ENCODE measurements around the gene ADCY3. TPM values are rescaled to one million over a fixed set of nuclear protein-coding genes. Genes with fewer than 3 reads are reported as not detected.

The ADCY3 gene
- total and polyA plus RNA-seq, 10 of the 15 experiments (the other 5 are each of a cell fraction or from before 2014, with no cell fraction given) = 2.8 to 102 (median 50.4) TPM

DNA sequence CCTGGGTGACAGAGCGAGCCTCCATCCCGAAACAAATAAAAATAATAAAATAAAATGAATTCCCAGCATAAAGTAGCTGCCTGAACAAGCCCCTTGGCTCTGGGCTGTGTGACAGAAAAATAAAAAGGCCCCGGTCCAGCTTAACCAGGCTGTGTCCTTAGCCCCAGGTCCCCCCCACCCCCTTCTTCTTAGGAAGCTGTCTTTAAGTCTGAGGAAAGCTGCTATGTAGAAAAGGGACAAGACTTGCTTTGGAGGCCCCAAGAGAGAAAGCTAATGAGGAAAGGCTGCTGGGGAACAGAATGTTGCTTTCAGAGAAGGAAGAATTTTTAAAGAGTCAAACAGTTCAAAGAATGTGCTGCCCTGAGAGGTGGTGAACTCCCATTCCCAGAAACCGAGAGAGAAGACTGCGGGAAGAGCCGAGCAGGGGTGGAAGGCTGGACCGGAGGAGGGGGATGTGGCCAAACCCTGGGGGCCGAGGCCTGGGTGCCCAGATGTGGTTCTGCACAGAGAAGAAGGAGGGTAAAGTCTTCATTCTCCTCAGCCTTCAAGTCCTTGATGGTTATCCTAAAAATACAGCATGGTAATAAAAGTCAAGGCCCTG lies 64.9 kb downstream of the ADCY3 start (continued):
- TF ChIP-seq, protein P1, sequence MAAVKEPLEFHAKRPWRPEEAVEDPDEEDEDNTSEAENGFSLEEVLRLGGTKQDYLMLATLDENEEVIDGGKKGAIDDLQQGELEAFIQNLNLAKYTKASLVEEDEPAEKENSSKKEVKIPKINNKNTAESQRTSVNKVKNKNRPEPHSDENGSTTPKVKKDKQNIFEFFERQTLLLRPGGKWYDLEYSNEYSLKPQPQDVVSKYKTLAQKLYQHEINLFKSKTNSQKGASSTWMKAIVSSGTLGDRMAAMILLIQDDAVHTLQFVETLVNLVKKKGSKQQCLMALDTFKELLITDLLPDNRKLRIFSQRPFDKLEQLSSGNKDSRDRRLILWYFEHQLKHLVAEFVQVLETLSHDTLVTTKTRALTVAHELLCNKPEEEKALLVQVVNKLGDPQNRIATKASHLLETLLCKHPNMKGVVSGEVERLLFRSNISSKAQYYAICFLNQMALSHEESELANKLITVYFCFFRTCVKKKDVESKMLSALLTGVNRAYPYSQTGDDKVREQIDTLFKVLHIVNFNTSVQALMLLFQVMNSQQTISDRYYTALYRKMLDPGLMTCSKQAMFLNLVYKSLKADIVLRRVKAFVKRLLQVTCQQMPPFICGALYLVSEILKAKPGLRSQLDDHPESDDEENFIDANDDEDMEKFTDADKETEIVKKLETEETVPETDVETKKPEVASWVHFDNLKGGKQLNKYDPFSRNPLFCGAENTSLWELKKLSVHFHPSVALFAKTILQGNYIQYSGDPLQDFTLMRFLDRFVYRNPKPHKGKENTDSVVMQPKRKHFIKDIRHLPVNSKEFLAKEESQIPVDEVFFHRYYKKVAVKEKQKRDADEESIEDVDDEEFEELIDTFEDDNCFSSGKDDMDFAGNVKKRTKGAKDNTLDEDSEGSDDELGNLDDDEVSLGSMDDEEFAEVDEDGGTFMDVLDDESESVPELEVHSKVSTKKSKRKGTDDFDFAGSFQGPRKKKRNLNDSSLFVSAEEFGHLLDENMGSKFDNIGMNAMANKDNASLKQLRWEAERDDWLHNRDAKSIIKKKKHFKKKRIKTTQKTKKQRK (IDR thresholded peaks at IDR 0.05; ENCODE audit: low read depth, low read length) = no peak
- TF ChIP-seq MYB (IDR thresholded peaks at IDR 0.05; ENCODE audit: borderline replicate concordance, low read depth, low read length) (no peak), IKZF1 (conservative IDR thresholded peaks at IDR 0.05) (no peak), EZH2 (IDR thresholded peaks at IDR 0.05; ENCODE audit: borderline replicate concordance, control insufficient read depth, low read depth, low read length) (no peak), GATAD2B (conservative IDR thresholded peaks at IDR 0.05; ENCODE audit: low read depth) (no peak), CBX3 (IDR thresholded peaks at IDR 0.05; ENCODE audit: borderline replicate concordance, low read depth) (no peak), BHLHE40 (IDR thresholded peaks at IDR 0.05; ENCODE audit: borderline replicate concordance in 1 of 2, low read depth in 2 of 2, low read length in 1 of 2) (no peak), DPF2 (IDR thresholded peaks at IDR 0.05) (no peak)

DNA sequence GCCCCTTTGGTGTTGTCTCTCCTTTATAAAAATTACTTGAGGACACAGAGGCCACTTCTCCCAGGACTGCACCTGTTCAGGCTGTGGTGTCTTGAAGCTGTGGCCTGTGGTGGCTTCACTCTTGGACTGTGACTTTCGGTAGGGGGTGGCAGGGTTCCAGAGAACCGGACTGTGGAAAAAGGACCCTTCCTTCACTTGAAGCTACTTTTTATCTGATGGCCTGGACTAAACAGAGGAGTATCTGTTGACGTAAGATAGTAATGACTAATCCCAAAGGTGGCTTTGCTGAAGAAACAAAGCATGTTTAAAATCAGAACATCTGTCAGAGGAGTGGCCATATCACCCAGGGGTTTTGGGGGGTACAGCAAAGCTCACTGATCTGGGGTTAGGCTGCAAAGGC lies 66.0 kb downstream of the ADCY3 start:
- ChIA-PET RAD21 (ENCODE audit: unreplicated experiment) (no interaction called here), SMC1A (ENCODE audit: uncharacterized antibody, unreplicated experiment) (no interaction called here), CTCF (no interaction called here), POLR2A (no interaction called here)
- ATAC-seq (no peak), DNase-seq (ENCODE audit: low read depth, low spot score) (no peak), FAIRE-seq (no peak)
- Histone ChIP-seq H3K79me2 (ENCODE audit: control insufficient read depth, insufficient read depth, low read length) (no peaks in the 10 kb centered on the region), H3K36me3 (ENCODE audit: control insufficient read depth in 2 of 2, insufficient read depth in 2 of 2, low read length in 1 of 2) (peaks cover 0 to 16% of the 10 kb centered on the region in 2 experiments; a peak in 3 of 4 replicates), H3K9ac (ENCODE audit: control insufficient read depth, insufficient read depth, low read length) (no peak overlapping the region), H2AFZ (ENCODE audit: control insufficient read depth, low read depth, low read length) (no peak overlapping the region), H4K20me1 (ENCODE audit: control insufficient read depth, insufficient read depth) (no peaks in the 10 kb centered on the region), H3K27me3 (replicated peaks in 1 of 2; ENCODE audit: control insufficient read depth in 2 of 2, insufficient read depth in 2 of 2, low read length in 1 of 2) (no peaks in the 10 kb centered on the region), H3K9me3 (replicated peaks; ENCODE audit: control insufficient read depth, insufficient read depth, low read length) (peaks cover 9% of the 10 kb centered on the region; the same call in 2 of the 3 replicates), H3K4me1 (ENCODE audit: control insufficient read depth, insufficient read depth, low read length) (no peaks in the 10 kb centered on the region), H3K4me2 (ENCODE audit: control insufficient read depth, insufficient read depth) (no peak overlapping the region), H3K27ac (ENCODE audit: control insufficient read depth, insufficient read depth) (no peak overlapping the region), H3K4me3 (no peak overlapping the region)
- in situ Hi-C loops (cut with MboI) (no loop called here), intact Hi-C loops (cut with micrococcal nuclease; ENCODE audit: unreplicated experiment) (no loop called here)
- BruUV-seq (replicated peaks) = no TSS peak
- 97% methylated on average over 3 of the region's 3 CpGs for WGBS (ENCODE audit: insufficient coverage, insufficient replicate concordance, low lambda C conversion rate, missing lambda C conversion rate)
- TF ChIP-seq WRNIP1 (IDR thresholded peaks at IDR 0.05; ENCODE audit: borderline replicate concordance, low read depth, low read length) (no peak), ZZZ3 (IDR thresholded peaks at IDR 0.05; ENCODE audit: control insufficient read depth, insufficient read length, low read depth) (no peak), SUZ12 (IDR thresholded peaks at IDR 0.05; ENCODE audit: unreplicated experiment) (no peak), FOS (IDR thresholded peaks at IDR 0.05; ENCODE audit: borderline replicate concordance, extremely low read depth, insufficient read length) (no peak), ZNF592 (IDR thresholded peaks at IDR 0.05) (no peak), NBN (IDR thresholded peaks at IDR 0.05) (no peak), KDM1A (IDR thresholded peaks at IDR 0.05; ENCODE audit: borderline replicate concordance) (no peak), STAT3 (IDR thresholded peaks at IDR 0.05; ENCODE audit: low read depth, low read length) (no peak), CBFB (IDR thresholded peaks at IDR 0.05; ENCODE audit: low read depth) (no peak), CHD1 (IDR thresholded peaks at IDR 0.05; ENCODE audit: low read depth, low read length) (no peak)
